ENCODE results near the gene GTF3C5.

The GTF3C5 gene

DNA sequence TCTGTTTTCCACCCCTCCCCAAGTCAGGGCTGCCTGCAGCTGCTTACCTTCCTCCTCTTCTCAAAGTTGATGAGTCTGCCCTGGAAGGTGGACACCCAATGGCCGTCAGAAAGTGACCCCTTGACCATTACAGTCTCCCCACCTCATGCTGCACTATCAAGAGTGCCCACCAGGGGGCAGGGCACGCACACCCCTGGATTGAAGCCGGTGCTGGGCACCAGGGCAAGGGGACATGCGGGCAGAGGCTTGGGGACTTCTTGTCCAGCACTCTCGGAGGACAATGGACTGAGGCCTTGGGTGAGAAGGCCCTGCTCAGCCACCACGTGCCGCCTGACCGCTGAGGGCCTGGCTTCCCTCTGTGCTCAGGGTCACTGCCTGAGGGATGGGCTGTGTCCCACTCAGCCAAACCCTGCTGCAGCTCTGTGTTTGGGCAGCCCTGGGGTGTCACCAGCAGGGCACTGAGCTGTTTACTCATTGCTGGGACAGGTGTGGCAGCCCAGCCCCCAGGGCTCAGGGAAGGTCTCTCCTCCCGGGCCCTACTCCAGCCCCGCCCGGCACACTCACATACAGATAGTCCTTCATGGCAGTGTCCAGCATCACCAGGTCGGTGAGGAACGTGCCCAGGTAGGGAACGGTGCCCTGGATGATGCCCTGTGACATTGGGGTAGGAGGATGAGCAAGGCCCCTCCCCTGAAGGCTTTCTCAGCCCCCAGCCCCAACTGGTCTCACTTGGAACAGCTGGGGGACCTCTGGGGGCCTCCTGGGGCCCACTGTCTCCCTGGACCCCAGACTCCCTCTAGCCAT, 72.6 kb downstream of the GTF3C5 start:
- H3K79me2 ChIP-seq (ENCODE audit: control insufficient read depth, low read length), result no peaks in the 10 kb centered on the region
- no peaks in the 10 kb centered on the region for H3K9me3 ChIP-seq (ENCODE audit: control insufficient read depth, insufficient read depth, low read length)
- H3K9me2 ChIP-seq (replicated peaks; ENCODE audit: control insufficient read depth, low read length), result no peaks in the 10 kb centered on the region
- no peak overlapping the region for H3K4me2 ChIP-seq (ENCODE audit: low read length)
- H3K27me3 ChIP-seq (ENCODE audit: control insufficient read depth, low read length), result no peaks in the 10 kb centered on the region
- no peak overlapping the region for H3K4me3 ChIP-seq (ENCODE audit: low read length)
- no peak for TF ChIP-seq EZH2phosphoT487 (IDR thresholded peaks at IDR 0.05; ENCODE audit: borderline replicate concordance, low read length)
- TF ChIP-seq, protein P1, sequence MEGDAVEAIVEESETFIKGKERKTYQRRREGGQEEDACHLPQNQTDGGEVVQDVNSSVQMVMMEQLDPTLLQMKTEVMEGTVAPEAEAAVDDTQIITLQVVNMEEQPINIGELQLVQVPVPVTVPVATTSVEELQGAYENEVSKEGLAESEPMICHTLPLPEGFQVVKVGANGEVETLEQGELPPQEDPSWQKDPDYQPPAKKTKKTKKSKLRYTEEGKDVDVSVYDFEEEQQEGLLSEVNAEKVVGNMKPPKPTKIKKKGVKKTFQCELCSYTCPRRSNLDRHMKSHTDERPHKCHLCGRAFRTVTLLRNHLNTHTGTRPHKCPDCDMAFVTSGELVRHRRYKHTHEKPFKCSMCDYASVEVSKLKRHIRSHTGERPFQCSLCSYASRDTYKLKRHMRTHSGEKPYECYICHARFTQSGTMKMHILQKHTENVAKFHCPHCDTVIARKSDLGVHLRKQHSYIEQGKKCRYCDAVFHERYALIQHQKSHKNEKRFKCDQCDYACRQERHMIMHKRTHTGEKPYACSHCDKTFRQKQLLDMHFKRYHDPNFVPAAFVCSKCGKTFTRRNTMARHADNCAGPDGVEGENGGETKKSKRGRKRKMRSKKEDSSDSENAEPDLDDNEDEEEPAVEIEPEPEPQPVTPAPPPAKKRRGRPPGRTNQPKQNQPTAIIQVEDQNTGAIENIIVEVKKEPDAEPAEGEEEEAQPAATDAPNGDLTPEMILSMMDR (IDR thresholded peaks at IDR 0.05; ENCODE audit: low read depth, low read length, poor library complexity, severe bottlenecking), result peak; percentile 99
- H4K20me1 ChIP-seq (ENCODE audit: control insufficient read depth, insufficient read depth, low read depth, low read length), result no peaks in the 10 kb centered on the region
- H3K36me3 ChIP-seq (ENCODE audit: control insufficient read depth, low read length), result peaks cover 80% of the 10 kb centered on the region
- no peaks in the 10 kb centered on the region for H3F3A ChIP-seq (ENCODE audit: control insufficient read depth, insufficient read depth)
- H3K27ac ChIP-seq (ENCODE audit: low read depth, low read length), result no peak overlapping the region
- H3K4me1 ChIP-seq (ENCODE audit: control insufficient read depth, low read length), result no peaks in the 10 kb centered on the region

DNA sequence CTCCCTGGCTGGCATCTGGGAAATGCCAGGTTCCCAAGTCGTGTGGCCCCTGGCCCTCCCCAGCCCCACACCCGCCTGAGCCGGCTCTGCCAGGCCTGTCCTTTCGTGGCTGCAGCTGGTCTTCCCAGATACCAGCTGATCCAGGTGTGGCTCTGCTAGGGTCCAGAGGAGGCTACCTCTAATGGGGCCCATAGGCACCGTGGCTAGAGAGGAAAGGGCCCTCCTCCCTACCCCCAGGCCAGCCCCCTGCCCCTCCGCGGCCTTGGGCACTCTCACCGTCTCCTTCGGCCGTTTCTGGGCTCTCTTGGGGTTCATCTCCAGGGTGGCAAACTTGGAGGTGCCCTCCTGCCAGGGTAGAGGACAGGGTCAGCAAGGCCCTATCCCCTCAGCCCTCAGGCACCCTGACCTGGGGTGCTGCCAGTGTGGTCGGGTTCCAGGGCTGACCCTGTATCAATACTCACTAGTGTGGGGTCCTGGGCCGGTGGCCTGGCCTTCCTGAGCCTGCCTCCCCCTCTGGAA, 73.2 kb downstream of the GTF3C5 start:
- no peaks in the 10 kb centered on the region for H3F3A ChIP-seq (ENCODE audit: control insufficient read depth, insufficient read depth)
- peaks cover 79% of the 10 kb centered on the region for H3K36me3 ChIP-seq (ENCODE audit: control insufficient read depth, low read length)
- no peak overlapping the region for H3K4me3 ChIP-seq (ENCODE audit: low read length)
- no peaks in the 10 kb centered on the region for H3K4me1 ChIP-seq (ENCODE audit: control insufficient read depth, low read length)
- no peaks in the 10 kb centered on the region for H3K9me2 ChIP-seq (replicated peaks; ENCODE audit: control insufficient read depth, low read length)
- H3K27me3 ChIP-seq (ENCODE audit: control insufficient read depth, low read length), result no peaks in the 10 kb centered on the region
- H3K27ac ChIP-seq (ENCODE audit: low read depth, low read length), result no peak overlapping the region
- no peak for TF ChIP-seq EZH2phosphoT487 (IDR thresholded peaks at IDR 0.05; ENCODE audit: borderline replicate concordance, low read length)
- TF ChIP-seq, protein P1 (IDR thresholded peaks at IDR 0.05; ENCODE audit: low read depth, low read length, poor library complexity, severe bottlenecking), result no peak
- no peaks in the 10 kb centered on the region for H3K79me2 ChIP-seq (ENCODE audit: control insufficient read depth, low read length)
- no peaks in the 10 kb centered on the region for H3K9me3 ChIP-seq (ENCODE audit: control insufficient read depth, insufficient read depth, low read length)
- H4K20me1 ChIP-seq (ENCODE audit: control insufficient read depth, insufficient read depth, low read depth, low read length), result no peaks in the 10 kb centered on the region
- H3K4me2 ChIP-seq (ENCODE audit: low read length), result no peak overlapping the region

DNA sequence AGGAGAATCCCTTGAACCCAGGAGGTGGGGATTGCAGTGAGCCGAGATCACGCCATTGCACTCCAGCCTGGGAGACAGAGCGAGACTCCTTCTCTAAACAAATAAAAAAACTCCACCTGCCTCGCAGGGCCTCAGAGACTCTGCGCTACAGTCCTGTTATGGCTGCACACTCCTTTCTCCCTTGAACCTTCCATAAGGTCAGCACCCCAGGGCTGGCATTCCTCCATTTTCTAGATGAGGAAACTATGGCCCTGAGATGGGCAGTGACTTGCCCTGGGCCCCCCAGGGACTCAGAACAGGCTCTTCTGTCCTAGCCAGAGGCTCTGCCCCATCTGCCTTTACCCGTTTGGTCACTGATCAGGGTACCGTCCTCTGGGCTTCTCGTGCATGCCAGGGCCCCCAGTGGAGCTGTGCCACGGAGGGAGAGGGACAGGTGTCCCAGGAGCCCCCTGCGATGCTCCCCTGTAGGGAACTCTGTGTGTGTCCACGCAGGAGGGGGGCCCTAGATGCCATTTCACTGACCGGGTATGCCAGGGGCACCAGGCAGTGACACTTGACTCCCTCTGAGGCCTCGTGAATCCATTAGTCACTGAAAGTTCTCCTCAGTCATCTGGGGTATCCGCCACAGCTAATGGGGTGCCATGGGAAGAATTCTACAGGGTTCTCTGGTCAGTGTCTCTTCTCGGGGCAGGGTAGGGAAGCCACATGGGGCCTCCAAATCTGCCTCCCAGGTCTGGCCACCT, 74.1 kb downstream of the GTF3C5 start:
- Histone ChIP-seq H3K4me1 (ENCODE audit: control insufficient read depth, low read length) (no peaks in the 10 kb centered on the region), H3K79me2 (ENCODE audit: control insufficient read depth, low read length) (no peaks in the 10 kb centered on the region), H3K9me2 (replicated peaks; ENCODE audit: control insufficient read depth, low read length) (no peaks in the 10 kb centered on the region), H3K27me3 (ENCODE audit: control insufficient read depth, low read length) (no peaks in the 10 kb centered on the region), H3K36me3 (ENCODE audit: control insufficient read depth, low read length) (peaks cover 82% of the 10 kb centered on the region), H3K27ac (ENCODE audit: low read depth, low read length) (no peak overlapping the region), H4K20me1 (ENCODE audit: control insufficient read depth, insufficient read depth, low read depth, low read length) (no peaks in the 10 kb centered on the region), H3K4me2 (ENCODE audit: low read length) (no peak overlapping the region), H3K9me3 (ENCODE audit: control insufficient read depth, insufficient read depth, low read length) (no peaks in the 10 kb centered on the region), H3F3A (ENCODE audit: control insufficient read depth, insufficient read depth) (no peaks in the 10 kb centered on the region), H3K4me3 (ENCODE audit: low read length) (no peak overlapping the region)
- TF ChIP-seq, protein P1 (IDR thresholded peaks at IDR 0.05; ENCODE audit: low read depth, low read length, poor library complexity, severe bottlenecking), result no peak
- TF ChIP-seq EZH2phosphoT487 (IDR thresholded peaks at IDR 0.05; ENCODE audit: borderline replicate concordance, low read length), result no peak

Data from DOHH2 (cell line).